EH (cell line): ENCODE data around the gene DDX46.
A peak's percentile ranks its signal among the peaks of the same experiment; 100 is the strongest.
"Not testable (repeated sequence)": the region's sequence is repeated elsewhere in the genome, so short reads cannot be mapped to it uniquely, and the experiment has no call there.

Source experiments
- DNase-seq: peaks from one replicate; pipeline ENCODE4 v3.0.0-alpha.2; 2015; ENCODE audit warnings: low read depth

The DDX46 gene

GRCh38 chr5:134784241-134784920 is 25.8 kb downstream of the DDX46 start:
- peak; percentile 14 for DNase-seq

GRCh38 chr5:134784946-134785620 is 26.5 kb downstream of the DDX46 start:
- peak; percentile 43 for DNase-seq

GRCh38 chr5:134787692-134788091 is 29.1 kb downstream of the DDX46 start:
- no peak for DNase-seq

GRCh38 chr5:134791580-134791979 is 33.0 kb downstream of the DDX46 start:
- no peak for DNase-seq

GRCh38 chr5:134792286-134792685 is 33.7 kb downstream of the DDX46 start:
- no peak for DNase-seq

- DNase-seq = no peak
Observed at GRCh38 chr5:134793111-134793510, 34.5 kb downstream of the DDX46 start.

- peak; percentile 46 for DNase-seq
Observed at GRCh38 chr5:134794082-134794481, 35.5 kb downstream of the DDX46 start.

GRCh38 chr5:134794819-134795218 is 36.2 kb downstream of the DDX46 start:
- no peak for DNase-seq

- DNase-seq = no peak
Observed at GRCh38 chr5:134798468-134798867, 39.9 kb downstream of the DDX46 start.

- no peak for DNase-seq
Observed at GRCh38 chr5:134803821-134804220, 45.2 kb downstream of the DDX46 start.

- no peak for DNase-seq
Observed at GRCh38 chr5:134813407-134813806, 54.8 kb downstream of the DDX46 start.

GRCh38 chr5:134813827-134814226 is 55.2 kb downstream of the DDX46 start:
- DNase-seq = no peak

- DNase-seq = no peak
Observed at GRCh38 chr5:134817006-134817405, 58.4 kb downstream of the DDX46 start.

- DNase-seq = no peak
Observed at GRCh38 chr5:134818776-134819175, 60.2 kb downstream of the DDX46 start.

GRCh38 chr5:134819407-134819963 is 60.9 kb downstream of the DDX46 start:
- DNase-seq = no peak

- no peak for DNase-seq
Observed at GRCh38 chr5:134821841-134822240, 63.3 kb downstream of the DDX46 start.

- no peak for DNase-seq
Observed at GRCh38 chr5:134824681-134825080, 66.1 kb downstream of the DDX46 start.

GRCh38 chr5:134825212-134825611 is 66.6 kb downstream of the DDX46 start:
- DNase-seq = no peak

GRCh38 chr5:134833340-134834032 is 74.9 kb downstream of the DDX46 start:
- DNase-seq = peak; percentile 84

- DNase-seq = no peak
Observed at GRCh38 chr5:134835623-134836022, 77.0 kb downstream of the DDX46 start.

GRCh38 chr5:134837530-134838181 is 79.1 kb downstream of the DDX46 start:
- peak; percentile 49 for DNase-seq

- not testable (repeated sequence) for DNase-seq
Observed at GRCh38 chr5:134838361-134838760, 79.8 kb downstream of the DDX46 start.
